ENCODE data around the gene S100A5.
"Not testable (repeated sequence)": the region's sequence is repeated elsewhere in the genome, so short reads cannot be mapped to it uniquely, and the experiment has no call there.

S100A5 gene

DNA sequence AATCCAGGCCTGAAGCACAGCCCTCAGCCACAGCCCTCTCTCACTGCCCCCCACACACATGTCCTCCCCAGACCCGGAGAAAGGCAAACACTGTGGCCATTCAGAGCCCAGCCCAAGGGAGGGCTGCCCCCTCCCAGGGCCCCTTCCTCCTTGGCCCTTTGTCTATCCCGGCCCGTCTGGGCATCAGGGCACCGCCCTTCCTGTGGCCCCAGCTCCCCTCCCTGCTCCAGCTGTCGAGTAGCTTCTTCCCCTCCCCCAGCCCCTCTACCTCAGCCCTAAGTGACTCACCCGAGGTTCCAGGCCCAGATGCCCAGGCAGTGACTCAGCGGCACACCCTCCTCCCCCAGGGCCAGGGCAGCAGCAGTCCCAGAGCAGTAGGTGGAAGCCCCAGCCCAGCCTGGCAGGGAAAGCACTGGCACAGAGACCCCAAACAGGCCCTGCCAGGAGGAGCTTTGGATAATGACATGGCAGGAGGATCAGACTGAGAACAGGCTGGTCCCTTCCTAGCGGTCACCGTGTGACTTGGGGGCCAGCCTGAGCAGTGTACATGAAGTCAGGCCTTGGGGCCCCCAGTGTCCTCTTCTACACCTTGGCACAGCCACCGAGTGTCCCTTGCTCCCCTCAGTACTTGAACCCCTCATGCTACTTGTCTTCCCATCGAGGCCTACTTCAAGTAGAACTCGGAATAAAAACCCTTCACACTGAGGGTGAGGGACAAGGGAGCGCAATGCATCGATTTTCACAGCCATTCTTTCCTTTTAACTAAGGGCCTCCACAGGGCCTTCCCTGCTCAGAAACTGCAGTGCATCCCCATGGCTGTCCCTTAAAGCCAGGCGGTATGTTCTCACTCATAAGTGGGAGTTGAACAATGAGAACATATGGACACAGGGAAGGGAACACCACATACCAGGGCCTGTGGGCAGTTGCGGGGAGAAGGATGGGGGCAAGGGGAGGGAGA, 26.0 kb upstream of the S100A5 start:
- H3K9ac ChIP-seq (ENCODE audit: low read length in 2 of 2): peak overlapping the region; percentile 20 to 58
- no peaks in the 10 kb centered on the region for H3K27me3 ChIP-seq (ENCODE audit: control insufficient read depth in 1 of 2, insufficient read depth in 2 of 2, low read length in 2 of 2)
- no peaks in the 10 kb centered on the region for H3K9me3 ChIP-seq (ENCODE audit: control insufficient read depth in 2 of 2, low read length in 2 of 2)
- no peaks in the 10 kb centered on the region for H3K36me3 ChIP-seq (ENCODE audit: control insufficient read depth in 2 of 2, insufficient read depth in 2 of 2, low read length in 2 of 2)
- peaks cover 36% of the 10 kb centered on the region for H3K4me1 ChIP-seq (ENCODE audit: control insufficient read depth, insufficient read depth, low read length)
- peak overlapping the region; percentile 71 for H3K27ac ChIP-seq (ENCODE audit: low read length)
- peak overlapping the region; percentile 12 to 44 for H3K4me3 ChIP-seq (ENCODE audit: low read length in 2 of 2)

DNA sequence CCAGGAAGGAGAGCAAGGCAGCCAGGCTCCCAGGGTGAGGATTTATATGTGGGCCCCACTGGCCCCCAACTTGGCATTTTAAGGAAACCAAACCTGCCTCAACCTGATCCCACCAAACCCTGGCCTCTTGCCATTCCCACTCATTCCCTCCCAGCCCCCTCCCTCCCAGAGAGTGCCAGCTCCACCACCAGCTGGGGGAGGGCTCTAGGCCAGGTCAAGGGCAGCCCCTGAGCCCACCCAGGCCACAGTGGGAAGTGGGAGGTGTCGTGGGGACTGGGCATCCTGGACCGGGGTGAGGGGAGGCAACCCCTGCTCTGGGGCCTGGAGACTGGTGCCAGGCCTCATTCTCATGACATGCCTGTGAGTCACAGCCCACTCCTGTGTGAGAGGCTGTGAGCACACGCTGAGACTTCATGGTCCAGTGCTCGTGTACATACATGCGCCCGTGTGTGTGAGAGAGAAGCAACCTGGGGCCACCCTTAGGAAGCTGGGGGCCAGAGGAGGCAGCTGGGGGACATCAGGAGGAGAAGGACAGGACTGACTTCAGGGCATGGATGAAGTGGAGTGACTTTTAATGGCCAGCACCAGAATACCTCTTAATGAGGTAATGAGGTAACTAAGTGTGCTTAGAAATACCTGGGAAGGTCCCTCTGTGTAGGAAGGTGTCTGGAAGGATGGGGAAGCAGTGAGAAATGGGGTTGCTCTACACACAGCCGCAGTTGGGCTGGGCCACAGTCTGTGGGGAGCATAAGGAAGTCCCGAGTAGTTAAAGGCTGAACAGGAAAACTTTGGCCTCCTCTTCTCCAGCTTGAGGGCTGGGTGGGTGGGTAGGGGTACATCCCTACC, 25.0 kb upstream of the S100A5 start, which contains the start of gene S100A2:
Gene S100A2 (minus strand): TSS at position 316 of the 846 bp plus-strand sequence. CDS start 1,967 bp downstream, outside the sequence.
- H3K27ac ChIP-seq (ENCODE audit: low read length): peak within 1 kb of the TSS; percentile 71
- peak within 1 kb of the TSS; percentile 12 to 44 for H3K4me3 ChIP-seq (ENCODE audit: low read length in 2 of 2)
- H3K9me3 ChIP-seq (ENCODE audit: control insufficient read depth in 2 of 2, low read length in 2 of 2): no peaks in the 10 kb centered on the region
- peak within 1 kb of the TSS; percentile 20 to 58 for H3K9ac ChIP-seq (ENCODE audit: low read length in 2 of 2)
- no peaks in the 10 kb centered on the region for H3K36me3 ChIP-seq (ENCODE audit: control insufficient read depth in 2 of 2, insufficient read depth in 2 of 2, low read length in 2 of 2)
- no peaks in the 10 kb centered on the region for H3K27me3 ChIP-seq (ENCODE audit: control insufficient read depth in 1 of 2, insufficient read depth in 2 of 2, low read length in 2 of 2)
- H3K4me1 ChIP-seq (ENCODE audit: control insufficient read depth, insufficient read depth, low read length): peaks cover 37% of the 10 kb centered on the region

DNA sequence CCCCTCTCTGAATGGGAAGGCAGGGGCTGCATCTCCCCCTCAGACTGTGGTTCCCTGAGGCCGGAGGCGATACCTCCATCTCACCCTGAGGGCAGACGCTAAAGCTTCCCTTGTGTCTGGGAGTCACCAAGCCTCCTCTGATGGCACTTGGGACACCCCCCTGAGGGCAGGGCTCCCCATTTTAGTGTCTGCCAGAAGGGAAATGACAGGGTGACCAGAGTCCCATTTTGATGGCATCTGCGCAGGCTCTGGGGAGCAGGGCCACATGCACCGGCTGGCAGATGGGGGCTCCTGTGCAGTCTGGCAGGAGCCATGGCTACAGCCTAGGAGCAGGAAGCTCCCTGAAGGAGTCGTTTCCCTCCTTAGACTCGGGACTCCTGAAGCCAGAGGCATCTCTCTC, 23.3 kb upstream of the S100A5 start:
- Histone ChIP-seq H3K27ac (ENCODE audit: low read length) (no peak overlapping the region), H3K4me3 (ENCODE audit: low read length in 2 of 2) (no peak overlapping the region), H3K36me3 (ENCODE audit: control insufficient read depth in 2 of 2, insufficient read depth in 2 of 2, low read length in 2 of 2) (no peaks in the 10 kb centered on the region), H3K4me1 (ENCODE audit: control insufficient read depth, insufficient read depth, low read length) (peaks cover 37% of the 10 kb centered on the region), H3K9me3 (ENCODE audit: control insufficient read depth in 2 of 2, low read length in 2 of 2) (no peaks in the 10 kb centered on the region), H3K9ac (ENCODE audit: low read length in 2 of 2) (no peak overlapping the region), H3K27me3 (ENCODE audit: control insufficient read depth in 1 of 2, insufficient read depth in 2 of 2, low read length in 2 of 2) (no peaks in the 10 kb centered on the region)

DNA sequence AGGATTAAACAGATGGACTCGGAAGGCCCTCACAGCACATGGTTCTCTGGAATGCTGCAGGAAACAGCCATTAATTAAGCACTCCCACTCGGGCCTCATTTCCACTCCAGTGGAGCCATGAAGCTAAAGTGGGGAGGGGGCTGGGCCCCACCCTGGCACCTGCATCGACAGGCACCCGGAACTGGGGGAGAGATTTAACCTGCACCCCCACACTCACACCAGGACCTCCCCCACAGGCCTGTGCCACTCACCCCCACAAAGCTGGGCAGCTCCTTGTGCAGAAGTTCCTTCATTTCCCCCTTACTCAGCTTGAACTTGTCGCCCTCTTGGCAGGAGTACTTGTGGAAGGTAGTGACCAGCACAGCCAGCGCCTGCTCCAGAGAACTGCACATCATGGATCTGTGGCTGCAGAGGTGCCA, 22.8 kb upstream of the S100A5 start:
- Histone ChIP-seq H3K9me3 (ENCODE audit: control insufficient read depth in 2 of 2, low read length in 2 of 2) (no peaks in the 10 kb centered on the region), H3K27ac (ENCODE audit: low read length) (no peak overlapping the region), H3K36me3 (ENCODE audit: control insufficient read depth in 2 of 2, insufficient read depth in 2 of 2, low read length in 2 of 2) (no peaks in the 10 kb centered on the region), H3K27me3 (ENCODE audit: control insufficient read depth in 1 of 2, insufficient read depth in 2 of 2, low read length in 2 of 2) (no peaks in the 10 kb centered on the region), H3K9ac (ENCODE audit: low read length in 2 of 2) (no peak overlapping the region), H3K4me3 (ENCODE audit: low read length in 2 of 2) (no peak overlapping the region), H3K4me1 (ENCODE audit: control insufficient read depth, insufficient read depth, low read length) (peaks cover 33% of the 10 kb centered on the region)

DNA sequence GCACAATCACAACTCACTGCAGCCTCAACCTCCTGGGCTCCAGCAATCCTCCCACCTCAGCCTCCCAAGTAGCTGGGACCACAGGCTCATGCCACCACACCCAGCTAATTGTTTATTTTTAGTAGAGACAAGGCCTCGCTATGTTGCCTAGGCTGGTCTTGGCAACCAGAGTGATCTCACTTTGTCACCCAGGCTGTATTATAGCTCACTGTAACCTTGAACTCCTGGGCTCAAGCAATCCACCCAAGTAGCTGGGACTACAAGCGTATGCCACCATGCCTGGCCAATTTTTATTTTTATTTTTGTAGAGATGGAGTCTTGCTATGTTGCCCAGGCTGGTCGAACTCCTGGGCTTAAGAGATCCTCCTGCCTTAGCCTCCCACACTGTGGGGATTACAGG, 21.3 kb upstream of the S100A5 start:
- H3K27me3 ChIP-seq (ENCODE audit: control insufficient read depth in 1 of 2, insufficient read depth in 2 of 2, low read length in 2 of 2); H3K36me3 ChIP-seq (ENCODE audit: control insufficient read depth in 2 of 2, insufficient read depth in 2 of 2, low read length in 2 of 2); H3K9ac ChIP-seq (ENCODE audit: low read length in 2 of 2); H3K9me3 ChIP-seq (ENCODE audit: control insufficient read depth in 2 of 2, low read length in 2 of 2); H3K4me3 ChIP-seq (ENCODE audit: low read length in 2 of 2); H3K27ac ChIP-seq (ENCODE audit: low read length): not testable (repeated sequence)
- peaks cover 20% of the 10 kb centered on the region for H3K4me1 ChIP-seq (ENCODE audit: control insufficient read depth, insufficient read depth, low read length)

DNA sequence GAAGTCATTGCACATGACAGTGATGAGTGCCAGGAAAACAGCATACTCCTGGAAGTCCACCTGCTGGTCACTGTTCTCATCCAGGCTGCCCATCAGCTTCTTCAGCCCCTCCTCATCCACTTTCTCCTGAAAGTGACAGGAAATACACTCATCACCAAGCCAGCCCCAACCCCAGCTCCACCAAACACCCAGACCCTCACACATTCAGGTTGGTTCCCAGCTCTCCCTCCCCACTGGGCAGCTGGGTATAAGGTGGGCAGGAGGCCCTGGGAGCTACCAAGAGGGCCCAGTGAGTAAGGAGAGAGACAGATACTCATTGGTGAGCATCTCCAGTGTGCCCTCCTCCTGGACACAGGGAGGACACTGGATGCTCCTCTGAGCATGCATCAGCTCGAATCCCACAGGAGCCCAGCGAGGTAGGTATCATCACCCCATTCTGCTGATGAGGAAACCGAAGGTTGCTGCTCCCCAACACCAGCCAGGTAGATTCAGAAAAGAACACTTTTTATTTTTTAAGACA, 20.8 kb upstream of the S100A5 start:
- Histone ChIP-seq H3K4me3 (ENCODE audit: low read length in 2 of 2) (no peak overlapping the region), H3K27me3 (ENCODE audit: control insufficient read depth in 1 of 2, insufficient read depth in 2 of 2, low read length in 2 of 2) (no peaks in the 10 kb centered on the region), H3K9ac (ENCODE audit: low read length in 2 of 2) (no peak overlapping the region), H3K36me3 (ENCODE audit: control insufficient read depth in 2 of 2, insufficient read depth in 2 of 2, low read length in 2 of 2) (no peaks in the 10 kb centered on the region), H3K4me1 (ENCODE audit: control insufficient read depth, insufficient read depth, low read length) (peaks cover 15% of the 10 kb centered on the region), H3K9me3 (ENCODE audit: control insufficient read depth in 2 of 2, low read length in 2 of 2) (no peaks in the 10 kb centered on the region), H3K27ac (ENCODE audit: low read length) (no peak overlapping the region)

DNA sequence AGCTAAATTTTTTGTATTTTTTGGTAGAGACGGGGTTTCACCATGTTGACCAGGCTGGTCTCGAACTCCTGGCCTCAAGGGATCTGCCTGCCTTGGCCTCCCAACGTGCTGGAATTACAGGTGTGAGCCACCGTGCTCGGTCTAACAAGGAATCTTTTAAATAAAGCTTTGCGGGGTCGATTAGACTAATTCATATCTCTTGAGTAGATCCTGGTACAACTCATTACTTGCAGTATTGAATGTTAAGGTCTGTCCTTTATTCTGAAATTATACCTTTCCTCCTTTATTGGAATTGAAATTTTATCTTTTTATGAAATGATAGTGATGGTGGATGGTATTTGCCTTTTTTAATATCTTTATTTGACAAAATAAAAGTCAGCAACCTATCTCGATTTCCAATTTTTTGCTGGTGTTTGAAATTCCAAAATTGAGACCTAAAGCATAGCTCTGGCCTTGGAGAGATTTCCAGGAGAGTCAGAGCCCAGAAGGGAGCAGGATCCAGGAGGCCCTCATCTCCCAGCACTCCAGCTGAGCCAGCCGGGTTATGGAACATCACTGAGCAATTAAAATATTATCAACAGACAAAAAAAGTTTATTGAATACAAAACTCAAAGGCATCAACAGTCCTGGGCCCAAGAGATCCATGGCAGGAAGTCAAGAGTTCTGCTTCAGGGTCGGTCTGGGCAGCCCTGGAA, 20.2 kb upstream of the S100A5 start:
- no peak overlapping the region for H3K9ac ChIP-seq (ENCODE audit: low read length in 2 of 2)
- H3K4me3 ChIP-seq (ENCODE audit: low read length in 2 of 2): no peak overlapping the region
- no peak overlapping the region for H3K27ac ChIP-seq (ENCODE audit: low read length)
- H3K4me1 ChIP-seq (ENCODE audit: control insufficient read depth, insufficient read depth, low read length): peaks cover 8% of the 10 kb centered on the region
- H3K27me3 ChIP-seq (ENCODE audit: control insufficient read depth in 1 of 2, insufficient read depth in 2 of 2, low read length in 2 of 2): no peaks in the 10 kb centered on the region
- no peaks in the 10 kb centered on the region for H3K36me3 ChIP-seq (ENCODE audit: control insufficient read depth in 2 of 2, insufficient read depth in 2 of 2, low read length in 2 of 2)
- no peaks in the 10 kb centered on the region for H3K9me3 ChIP-seq (ENCODE audit: control insufficient read depth in 2 of 2, low read length in 2 of 2)

DNA sequence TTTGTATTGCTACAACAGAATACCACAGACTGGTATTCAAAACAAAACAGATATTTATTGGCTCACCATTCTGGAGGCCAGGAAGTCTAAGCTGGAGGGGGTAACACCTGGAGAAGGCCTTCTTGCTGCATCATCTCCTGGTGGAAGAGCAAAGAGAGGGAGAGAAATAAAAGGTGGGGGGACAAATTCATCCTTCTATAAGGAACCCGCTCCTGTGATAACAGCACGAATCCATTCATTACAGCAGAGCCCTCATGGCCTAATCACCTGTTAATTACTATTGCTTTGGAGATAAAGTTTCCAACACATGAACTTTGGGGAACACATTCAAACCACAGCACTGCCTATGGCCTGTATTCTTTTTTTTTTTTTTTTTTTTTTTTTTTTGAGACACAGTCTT, 19.5 kb upstream of the S100A5 start:
- no peaks in the 10 kb centered on the region for H3K36me3 ChIP-seq (ENCODE audit: control insufficient read depth in 2 of 2, insufficient read depth in 2 of 2, low read length in 2 of 2)
- H3K27me3 ChIP-seq (ENCODE audit: control insufficient read depth in 1 of 2, insufficient read depth in 2 of 2, low read length in 2 of 2): no peaks in the 10 kb centered on the region
- no peak overlapping the region for H3K4me3 ChIP-seq (ENCODE audit: low read length in 2 of 2)
- H3K4me1 ChIP-seq (ENCODE audit: control insufficient read depth, insufficient read depth, low read length): peaks cover 2% of the 10 kb centered on the region
- H3K9ac ChIP-seq (ENCODE audit: low read length in 2 of 2): no peak overlapping the region
- H3K27ac ChIP-seq (ENCODE audit: low read length): no peak overlapping the region
- H3K9me3 ChIP-seq (ENCODE audit: control insufficient read depth in 2 of 2, low read length in 2 of 2): no peaks in the 10 kb centered on the region

DNA sequence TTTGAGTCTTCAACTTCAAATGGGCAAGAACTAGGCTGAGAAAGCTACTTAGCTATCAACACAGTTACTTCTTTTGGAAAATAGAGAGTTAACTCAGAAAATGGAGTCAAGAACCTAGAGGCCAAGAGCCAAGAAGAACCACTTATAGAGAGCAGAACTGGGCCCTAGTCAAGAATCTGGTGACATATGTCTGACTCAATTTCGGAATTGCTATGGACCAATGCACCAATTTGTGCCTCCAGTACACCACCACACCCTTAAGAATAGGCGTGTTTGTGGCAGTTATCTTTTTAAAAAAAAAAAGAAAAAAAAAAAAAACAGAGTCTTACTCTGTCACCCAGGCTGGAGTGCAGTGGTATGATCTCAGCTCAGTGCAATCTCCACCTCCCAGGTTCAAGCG, 17.1 kb upstream of the S100A5 start:
- Histone ChIP-seq H3K9ac (ENCODE audit: low read length in 2 of 2) (no peak overlapping the region), H3K4me3 (ENCODE audit: low read length in 2 of 2) (no peak overlapping the region), H3K27me3 (ENCODE audit: control insufficient read depth in 1 of 2, insufficient read depth in 2 of 2, low read length in 2 of 2) (no peaks in the 10 kb centered on the region), H3K36me3 (ENCODE audit: control insufficient read depth in 2 of 2, insufficient read depth in 2 of 2, low read length in 2 of 2) (no peaks in the 10 kb centered on the region), H3K27ac (ENCODE audit: low read length) (no peak overlapping the region), H3K9me3 (ENCODE audit: control insufficient read depth in 2 of 2, low read length in 2 of 2) (no peaks in the 10 kb centered on the region), H3K4me1 (ENCODE audit: control insufficient read depth, insufficient read depth, low read length) (peaks cover 15% of the 10 kb centered on the region)

DNA sequence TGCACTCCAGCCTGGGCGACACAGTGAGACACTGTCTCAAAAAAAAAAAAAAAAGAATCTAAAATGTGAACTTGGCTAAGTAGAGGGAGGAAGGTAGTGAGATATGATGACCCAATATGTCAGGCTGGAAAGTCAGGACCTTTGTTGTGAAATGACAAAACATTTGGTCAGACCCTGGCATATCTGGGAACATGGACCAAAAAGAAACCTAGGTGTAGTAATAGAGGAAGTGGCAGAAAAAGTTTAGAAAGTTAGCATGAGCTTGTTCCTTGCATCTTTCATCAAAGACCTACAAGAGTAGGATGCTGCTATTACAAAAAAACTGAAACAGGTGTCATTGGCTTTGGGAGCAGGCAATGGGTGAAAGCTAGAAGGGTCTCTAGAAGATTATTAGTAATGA, 15.6 kb upstream of the S100A5 start:
- Histone ChIP-seq H3K36me3 (ENCODE audit: control insufficient read depth in 2 of 2, insufficient read depth in 2 of 2, low read length in 2 of 2) (no peaks in the 10 kb centered on the region), H3K27me3 (ENCODE audit: control insufficient read depth in 1 of 2, insufficient read depth in 2 of 2, low read length in 2 of 2) (no peaks in the 10 kb centered on the region), H3K4me3 (ENCODE audit: low read length in 2 of 2) (no peak overlapping the region), H3K4me1 (ENCODE audit: control insufficient read depth, insufficient read depth, low read length) (peaks cover 14% of the 10 kb centered on the region), H3K9me3 (ENCODE audit: control insufficient read depth in 2 of 2, low read length in 2 of 2) (no peaks in the 10 kb centered on the region), H3K27ac (ENCODE audit: low read length) (no peak overlapping the region), H3K9ac (ENCODE audit: low read length in 2 of 2) (no peak overlapping the region)

All from stomach smooth muscle (tissue), 2 donors.